IMR-90 (cell line): Measurements from ENCODE around the gene TAAR2. TPM values are rescaled to one million over a fixed set of nuclear protein-coding genes. Genes with fewer than 3 reads are reported as not detected.

Experiments
- ATAC-seq: fragments of 200-7000 bp; cut with Tn5 transposase; 2 replicates; pipeline ENCODE4 v1.9.1; 2020; ENCODE audit warnings: low read depth, mild to moderate bottlenecking, moderate library complexity
- BruUV-seq: library from RNA; stranded (reverse); fragments of 400-500 nt; replicated peaks from 2 replicates; lab custom pipeline; 2021; lab: Mats Ljungman, UMichigan
- CTCF ChIA-PET: fragments of 300-600 bp; formaldehyde crosslinking; extraction: SDS; loops from one replicate; lab custom pipeline; 2021; ENCODE audit warnings: antibody characterized with exemption; lab: Yijun Ruan, JAX
- POLR2A ChIA-PET: fragments of 300-600 bp; sonication (Branson Sonifier 250); formaldehyde crosslinking; loops from one replicate; lab custom pipeline; 2022; ENCODE audit warnings: antibody characterized with exemption; ENCODE audit not compliant: unreplicated experiment; lab: Charles Lee
- DNase-seq: peaks from one replicate; pipeline ENCODE4 v3.0.0; 2013
- H2AFZ ChIP-seq: replicated peaks from 2 replicates; pipeline ENCODE3; 2013; ENCODE audit warnings: low read length, mild to moderate bottlenecking; ENCODE audit not compliant: poor library complexity
- H2AK5ac ChIP-seq: 2 replicates; pipeline ENCODE4 v1.6.1; 2013; ENCODE audit warnings: low read depth, low read length, inconsistent platforms
- H2AK9ac ChIP-seq: replicated peaks from 2 replicates; pipeline ENCODE3; 2013; ENCODE audit warnings: mild to moderate bottlenecking, low read depth, low read length, moderate library complexity; ENCODE audit not compliant: poor library complexity
- H2BK120ac ChIP-seq: 2 replicates; pipeline ENCODE4 v1.6.1; 2013; ENCODE audit warnings: low read depth, low read length, inconsistent platforms
- H2BK15ac ChIP-seq: 3 replicates; pipeline ENCODE4 v1.6.1; 2013; ENCODE audit warnings: low read depth, low read length, inconsistent platforms
- H2BK20ac ChIP-seq: 2 replicates; pipeline ENCODE4 v1.6.1; 2013; ENCODE audit warnings: low read depth, mild to moderate bottlenecking, inconsistent platforms, low read length, moderate library complexity
- H2BK5ac ChIP-seq: 2 replicates; pipeline ENCODE4 v1.6.1; 2013; ENCODE audit warnings: mild to moderate bottlenecking, low read depth, low read length, inconsistent platforms; ENCODE audit not compliant: poor library complexity, severe bottlenecking
- H3K14ac ChIP-seq: replicated peaks from 2 replicates; pipeline ENCODE4 v1.6.1; 2013; ENCODE audit warnings: low read depth, low read length, inconsistent platforms
- H3K18ac ChIP-seq: 2 replicates; pipeline ENCODE4 v1.6.1; 2013; ENCODE audit warnings: low read depth, low read length, control low read depth
- H3K23ac ChIP-seq: 2 replicates; pipeline ENCODE4 v1.6.1; 2013; ENCODE audit warnings: low read depth, low read length, inconsistent platforms
- H3K27ac ChIP-seq: 2 replicates; pipeline ENCODE4 v1.5.1; 2013; ENCODE audit warnings: mild to moderate bottlenecking, control low read depth, low read length; ENCODE audit not compliant: insufficient read depth
- H3K27me3 ChIP-seq: 2 replicates; pipeline ENCODE4 v1.6.1; 2013; ENCODE audit warnings: low read length; ENCODE audit not compliant: control insufficient read depth, insufficient read depth
- H3K36me3 ChIP-seq: 2 replicates; pipeline ENCODE4 v1.6.1; 2013; ENCODE audit warnings: low read length, mixed read lengths; ENCODE audit not compliant: control insufficient read depth, insufficient read depth
- H3K4ac ChIP-seq: 2 replicates; pipeline ENCODE4 v1.6.1; 2013; ENCODE audit warnings: low read depth, low read length, inconsistent platforms
- H3K4me1 ChIP-seq: 2 replicates; pipeline ENCODE4 v1.6.1; 2013; ENCODE audit warnings: low read length, mixed read lengths; ENCODE audit not compliant: control insufficient read depth, insufficient read depth
- H3K4me2 ChIP-seq: 2 replicates; pipeline ENCODE4 v1.6.1; 2013; ENCODE audit warnings: low read depth, mild to moderate bottlenecking, control low read depth, low read length, moderate library complexity
- H3K4me3 ChIP-seq: 2 replicates; pipeline ENCODE4 v1.5.1; 2013; ENCODE audit warnings: low read depth, mild to moderate bottlenecking, control low read depth, low read length, moderate library complexity; ENCODE audit not compliant: insufficient read depth
- H3K56ac ChIP-seq: 2 replicates; pipeline ENCODE4 v1.6.1; 2013; ENCODE audit warnings: low read length, inconsistent platforms; ENCODE audit not compliant: insufficient read depth; ENCODE audit errors: extremely low read depth
- H3K79me1 ChIP-seq, 2 experiments: 2 replicates each; pipeline ENCODE4 v1.6.1; 2013; ENCODE audit warnings: low read length in 2 of 2, inconsistent platforms in 1 of 2, low read depth in 1 of 2
- H3K9ac ChIP-seq: 2 replicates; pipeline ENCODE4 v1.6.1; 2013; ENCODE audit warnings: low read depth, low read length, control low read depth
- H3K9me1 ChIP-seq: 2 replicates; pipeline ENCODE4 v1.6.1; 2013; ENCODE audit warnings: low read length, inconsistent platforms; ENCODE audit not compliant: insufficient read depth
- H3K9me3 ChIP-seq: 2 replicates; pipeline ENCODE4 v1.6.1; 2013; ENCODE audit warnings: low read length; ENCODE audit not compliant: control insufficient read depth, insufficient read depth
- H4K20me1 ChIP-seq: 2 replicates; pipeline ENCODE4 v1.6.1; 2013; ENCODE audit warnings: low read length, inconsistent platforms; ENCODE audit not compliant: insufficient read depth
- H4K5ac ChIP-seq: 2 replicates; pipeline ENCODE4 v1.6.1; 2013; ENCODE audit warnings: mild to moderate bottlenecking, low read depth, low read length, control low read depth
- H4K8ac ChIP-seq, 2 experiments: 2 replicates each; pipeline ENCODE4 v1.6.1; 2013; ENCODE audit warnings: low read depth in 2 of 2, low read length in 2 of 2, control low read depth in 1 of 2, inconsistent platforms in 1 of 2
- H4K91ac ChIP-seq: 2 replicates; pipeline ENCODE4 v1.6.1; 2013; ENCODE audit warnings: low read depth, low read length, inconsistent platforms; ENCODE audit not compliant: insufficient read depth
- BHLHE40 ChIP-seq: fragments of 150-350 bp; IDR thresholded peaks from 2 replicates; pipeline ENCODE4 v1.6.1; 2016; ENCODE audit warnings: mild to moderate bottlenecking, low read depth, low read length
- CHD1 ChIP-seq: IDR thresholded peaks from 2 replicates; pipeline ENCODE4 v1.6.1; 2012; ENCODE audit warnings: low read depth, low read length, improper control_type of control experiment
- CTCF ChIP-seq: conservative IDR thresholded peaks from 2 replicates; pipeline ENCODE4 v1.5.1; 2012; ENCODE audit warnings: mild to moderate bottlenecking, low read depth, low read length, improper control_type of control experiment
- ELK1 ChIP-seq: fragments of 150-350 bp; IDR thresholded peaks from 2 replicates; pipeline ENCODE4 v1.6.1; 2016; ENCODE audit warnings: low read depth, mild to moderate bottlenecking, low read length, moderate library complexity, borderline replicate concordance
- MAFK ChIP-seq: IDR thresholded peaks from 2 replicates; pipeline ENCODE4 v1.6.1; 2012; ENCODE audit warnings: low read depth, low read length, improper control_type of control experiment
- MAZ ChIP-seq: IDR thresholded peaks from 2 replicates; pipeline ENCODE4 v1.6.1; 2012; ENCODE audit warnings: low read depth, mild to moderate bottlenecking, low read length, improper control_type of control experiment, moderate library complexity, borderline replicate concordance
- MXI1 ChIP-seq: IDR thresholded peaks from 2 replicates; pipeline ENCODE4 v1.6.1; 2012; ENCODE audit warnings: low read depth, mild to moderate bottlenecking, low read length, moderate library complexity, borderline replicate concordance
- NFE2L2 ChIP-seq: fragments of 150-350 bp; IDR thresholded peaks from 2 replicates; pipeline ENCODE4 v1.6.1; 2016; ENCODE audit warnings: low read depth, mild to moderate bottlenecking, low read length
- POLR2A ChIP-seq: IDR thresholded peaks from 2 replicates; pipeline ENCODE4 v1.6.1; 2012; ENCODE audit warnings: mild to moderate bottlenecking, low read depth, low read length
- RAD21 ChIP-seq: IDR thresholded peaks from 2 replicates; pipeline ENCODE4 v1.6.1; 2012; ENCODE audit warnings: low read length, improper control_type of control experiment
- RFX5 ChIP-seq: IDR thresholded peaks from 2 replicates; pipeline ENCODE4 v1.8.0; 2012; ENCODE audit warnings: low read depth, mild to moderate bottlenecking, low read length, moderate library complexity
- SMC3 ChIP-seq: fragments of 150-350 bp; IDR thresholded peaks from 2 replicates; pipeline ENCODE4 v1.6.1; 2016; ENCODE audit warnings: low read depth, mild to moderate bottlenecking, antibody characterized with exemption, low read length, moderate library complexity
- USF2 ChIP-seq: fragments of 150-350 bp; IDR thresholded peaks from 2 replicates; pipeline ENCODE4 v1.6.1; 2017; ENCODE audit warnings: mild to moderate bottlenecking, antibody characterized with exemption, low read length, low read depth
- WGBS, 2 experiments: methylation state at CpG; one replicate each; pipeline versions ENCODE4 v1.1.5 to v1.1.7; 2013; ENCODE audit warnings: missing lambda C conversion rate in 2 of 2; ENCODE audit not compliant: insufficient read length in 1 of 2; ENCODE audit errors: extremely low coverage in 2 of 2; 5-methylcytosine and 5-hydroxymethylcytosine counted together
- dilution Hi-C: fragments of 300-500 bp; cut with HindIII; formaldehyde crosslinking; loops from one replicate; pipeline ENCODE4 v1.14.3; 2018; ENCODE audit warnings: low sequenced_read_pairs; ENCODE audit not compliant: unreplicated experiment
- in situ Hi-C: fragments of 300-500 bp; cut with MboI; formaldehyde crosslinking; loops from 3 replicates; pipeline ENCODE4 v1.14.3; 2019; ENCODE audit warnings: low sequenced_read_pairs, inconsistent platforms, mixed read lengths
- intact Hi-C: fragments of 100-400 bp; cut with micrococcal nuclease; formaldehyde crosslinking; loops from 2 replicates; pipeline ENCODE4 v1.10.0; 2022
- polyA plus RNA-seq, 3 experiments: library from polyadenylated mRNA; depleted of rRNA; stranded (reverse); fragments of >200 nt; gene quantifications; 2 replicates each; pipeline ENCODE4 v1.2.3, GENCODE V29; 2012; ENCODE audit warnings: low replicate concordance in 1 of 3
- total RNA-seq: library from RNA; depleted of rRNA; stranded (reverse); fragments of >200 nt; gene quantifications from 2 replicates; pipeline ENCODE4 v1.2.3, GENCODE V29; 2012

The TAAR2 gene
- total and polyA plus RNA-seq, 2 of the 4 experiments (the other 2 are of a cell fraction) = not detected

GRCh38 chr6:132671295-132671694 is 47.2 kb upstream of the TAAR2 start:
- Histone ChIP-seq H3K4me1 (peaks cover 2% of the 10 kb centered on the region), H2BK15ac (no peak overlapping the region), H3K4me3 (no peak overlapping the region), H3K9ac (no peak overlapping the region), H2AK9ac (no peak overlapping the region), H2BK5ac (no peak overlapping the region), H4K8ac (no peak overlapping the region), H3K4ac (no peak overlapping the region), H2BK20ac (no peak overlapping the region), H3K27ac (no peak overlapping the region), H3K36me3 (no peaks in the 10 kb centered on the region), H3K9me1 (no peaks in the 10 kb centered on the region), H3K4me2 (no peak overlapping the region), H4K5ac (no peak overlapping the region), H2BK120ac (no peak overlapping the region), H3K18ac (no peak overlapping the region), H3K9me3 (no peaks in the 10 kb centered on the region), H3K56ac (no peak overlapping the region), H2AK5ac (no peak overlapping the region), H3K27me3 (peaks cover 4% of the 10 kb centered on the region; the same call in 1 of the 2 replicates), H4K20me1 (no peaks in the 10 kb centered on the region), H4K91ac (no peak overlapping the region), H3K14ac (no peak overlapping the region), H3K23ac (no peak overlapping the region), H3K79me1 (no peaks in the 10 kb centered on the region), H2AFZ (no peak overlapping the region)
- in situ Hi-C loops (loop anchor here (25.0 kb wide), 1 partner anchor 91 kb away; the partner anchor contains the start of gene VNN2), dilution Hi-C loops (no loop called here), intact Hi-C loops (loop anchor here (5.0 kb wide), 1 partner anchor 66 kb away; no protein-coding TSS in a partner anchor)
- ChIA-PET POLR2A (interaction anchor here (1.1 kb wide), 1 partner anchor 92 kb away, joined by 8 read pairs; no protein-coding TSS in a partner anchor), CTCF (interaction anchor here (0.6 kb wide), 3 partner anchors 44 to 1254 kb away, joined by 3 to 5 read pairs (median 4); no protein-coding TSS in a partner anchor)
- DNase-seq (no peak), ATAC-seq (no peak)
- no CpG with 5 or more reads among the region's 1 CpG for WGBS, 2 experiments
- TF ChIP-seq ELK1 (no peak), RFX5 (no peak), NFE2L2 (no peak), MAZ (no peak), RAD21 (no peak), BHLHE40 (no peak), POLR2A (no peak), CTCF (no peak), SMC3 (no peak), MAFK (no peak), USF2 (no peak), MXI1 (no peak), CHD1 (no peak)
- BruUV-seq = no TSS peak
